ENCODE results near the gene AVP.
"Not testable (repeated sequence)": the region's sequence is repeated elsewhere in the genome, so short reads cannot be mapped to it uniquely, and the experiment has no call there.

AVP gene

GRCh38 chr20:3119044-3119443 lies 34.5 kb upstream of the AVP start:
- Mint-ChIP-seq H3K27me3 (ENCODE audit: low read depth) (no peaks in the 10 kb centered on the region), H3K9me3 (peaks cover 8% of the 10 kb centered on the region), H3K4me1 (ENCODE audit: low read depth) (peaks cover 37% of the 10 kb centered on the region), H3K4me3 (no peak overlapping the region), H3K36me3 (ENCODE audit: low read depth) (peaks cover 29% of the 10 kb centered on the region), H3K27ac (no peak overlapping the region)

GRCh38 chr20:3117839-3118379 lies 33.4 kb upstream of the AVP start:
- not testable (repeated sequence) for H3K4me3 Mint-ChIP-seq; H3K9me3 Mint-ChIP-seq; H3K27me3 Mint-ChIP-seq (ENCODE audit: low read depth)
- peak overlapping the region; percentile 28 for H3K27ac Mint-ChIP-seq
- peaks cover 29% of the 10 kb centered on the region for H3K4me1 Mint-ChIP-seq (ENCODE audit: low read depth)
- H3K36me3 Mint-ChIP-seq (ENCODE audit: low read depth) = peaks cover 28% of the 10 kb centered on the region

GRCh38 chr20:3116341-3116740 lies 31.8 kb upstream of the AVP start:
- Mint-ChIP-seq H3K27me3 (ENCODE audit: low read depth) (no peaks in the 10 kb centered on the region), H3K9me3 (no peaks in the 10 kb centered on the region), H3K4me3 (no peak overlapping the region), H3K4me1 (ENCODE audit: low read depth) (peaks cover 14% of the 10 kb centered on the region), H3K27ac (no peak overlapping the region), H3K36me3 (ENCODE audit: low read depth) (peaks cover 17% of the 10 kb centered on the region)

GRCh38 chr20:3115190-3116107 lies 30.9 kb upstream of the AVP start:
- Mint-ChIP-seq H3K4me1 (ENCODE audit: low read depth) (peaks cover 5% of the 10 kb centered on the region), H3K9me3 (no peaks in the 10 kb centered on the region), H3K36me3 (ENCODE audit: low read depth) (peaks cover 11% of the 10 kb centered on the region), H3K4me3 (no peak overlapping the region), H3K27ac (no peak overlapping the region), H3K27me3 (ENCODE audit: low read depth) (no peaks in the 10 kb centered on the region)

GRCh38 chr20:3111995-3112394 lies 27.5 kb upstream of the AVP start:
- Mint-ChIP-seq H3K36me3 (ENCODE audit: low read depth) (peaks cover 11% of the 10 kb centered on the region), H3K27ac (no peak overlapping the region), H3K4me1 (ENCODE audit: low read depth) (peaks cover 4% of the 10 kb centered on the region)

GRCh38 chr20:3111507-3111906 lies 27.0 kb upstream of the AVP start:
- no peaks in the 10 kb centered on the region for H3K9me3 Mint-ChIP-seq
- H3K27ac Mint-ChIP-seq = no peak overlapping the region
- H3K4me3 Mint-ChIP-seq = no peak overlapping the region
- H3K27me3 Mint-ChIP-seq (ENCODE audit: low read depth) = no peaks in the 10 kb centered on the region
- H3K4me1 Mint-ChIP-seq (ENCODE audit: low read depth) = peaks cover 4% of the 10 kb centered on the region
- H3K36me3 Mint-ChIP-seq (ENCODE audit: low read depth) = peaks cover 11% of the 10 kb centered on the region

More at GRCh38 chr20:3111995-3112394, 27.5 kb upstream of the AVP start:
- Mint-ChIP-seq H3K9me3 (no peaks in the 10 kb centered on the region), H3K4me3 (no peak overlapping the region), H3K27me3 (ENCODE audit: low read depth) (no peaks in the 10 kb centered on the region)

- Mint-ChIP-seq H3K27me3 (ENCODE audit: low read depth) (no peaks in the 10 kb centered on the region), H3K27ac (no peak overlapping the region), H3K36me3 (ENCODE audit: low read depth) (peaks cover 10% of the 10 kb centered on the region), H3K4me3 (no peak overlapping the region), H3K9me3 (no peaks in the 10 kb centered on the region), H3K4me1 (ENCODE audit: low read depth) (no peaks in the 10 kb centered on the region)
These were observed 25.1 kb upstream of the AVP start for GRCh38 chr20:3109350-3110302.

GRCh38 chr20:3107464-3108025 lies 23.0 kb upstream of the AVP start:
- Mint-ChIP-seq H3K27me3 (ENCODE audit: low read depth) (peaks cover 5% of the 10 kb centered on the region), H3K4me1 (ENCODE audit: low read depth) (peaks cover 7% of the 10 kb centered on the region), H3K9me3 (no peaks in the 10 kb centered on the region), H3K4me3 (no peak overlapping the region), H3K36me3 (ENCODE audit: low read depth) (peaks cover 5% of the 10 kb centered on the region), H3K27ac (no peak overlapping the region)

- Mint-ChIP-seq H3K4me3 (no peak overlapping the region), H3K27ac (no peak overlapping the region), H3K27me3 (ENCODE audit: low read depth) (peaks cover 6% of the 10 kb centered on the region)
These were observed 22.3 kb upstream of the AVP start for GRCh38 chr20:3106658-3107463.

GRCh38 chr20:3106185-3106584 lies 21.7 kb upstream of the AVP start:
- no peak overlapping the region for H3K4me3 Mint-ChIP-seq
- H3K27ac Mint-ChIP-seq = no peak overlapping the region
- H3K9me3 Mint-ChIP-seq = no peaks in the 10 kb centered on the region
- H3K27me3 Mint-ChIP-seq (ENCODE audit: low read depth) = peaks cover 8% of the 10 kb centered on the region
- H3K4me1 Mint-ChIP-seq (ENCODE audit: low read depth) = peaks cover 15% of the 10 kb centered on the region
- H3K36me3 Mint-ChIP-seq (ENCODE audit: low read depth) = peaks cover under 1% of the 10 kb centered on the region

More at GRCh38 chr20:3106658-3107463, 22.3 kb upstream of the AVP start:
- Mint-ChIP-seq H3K4me1 (ENCODE audit: low read depth) (peaks cover 13% of the 10 kb centered on the region), H3K36me3 (ENCODE audit: low read depth) (peaks cover 5% of the 10 kb centered on the region), H3K9me3 (no peaks in the 10 kb centered on the region)

- Mint-ChIP-seq H3K4me1 (ENCODE audit: low read depth) (peaks cover 15% of the 10 kb centered on the region), H3K4me3 (no peak overlapping the region), H3K36me3 (ENCODE audit: low read depth) (no peaks in the 10 kb centered on the region), H3K27ac (no peak overlapping the region), H3K27me3 (ENCODE audit: low read depth) (peaks cover 13% of the 10 kb centered on the region), H3K9me3 (no peaks in the 10 kb centered on the region)
These were observed 21.0 kb upstream of the AVP start for GRCh38 chr20:3105256-3106137.

- Mint-ChIP-seq H3K4me1 (ENCODE audit: low read depth) (peaks cover 15% of the 10 kb centered on the region), H3K27ac (no peak overlapping the region), H3K4me3 (no peak overlapping the region), H3K27me3 (ENCODE audit: low read depth) (peaks cover 18% of the 10 kb centered on the region), H3K9me3 (no peaks in the 10 kb centered on the region), H3K36me3 (ENCODE audit: low read depth) (no peaks in the 10 kb centered on the region)
These were observed 19.0 kb upstream of the AVP start for GRCh38 chr20:3103369-3104032.

Measured in T-helper 1 cell treated with Interleukin-12 subunit alpha and Interleukin-12 subunit beta and Interleukin-4 antibody, amounts not matched to agents 30 μg/mL and 1 μg/mL, for 36 hours (primary cell).